Measurements from ENCODE around the gene S100A13.

GRCh38 chr1:153642161-153642560, 14.9 kb upstream of the S100A13 start:
- TF ChIP-seq POLR2A (IDR thresholded peaks at IDR 0.05; ENCODE audit: low read depth, low read length): no peak
- no peak for TF ChIP-seq POLR2AphosphoS5 (IDR thresholded peaks at IDR 0.05; ENCODE audit: low read depth, low read length)
- TF ChIP-seq TAF1 (IDR thresholded peaks at IDR 0.05; ENCODE audit: borderline replicate concordance, low read depth, low read length): no peak
